Erythroblast (primary cell): ENCODE results near the gene PLPP3.

Experiments used
- GATA1 ChIP-seq: IDR thresholded peaks from 2 replicates; pipeline ENCODE4 v1.6.1; 2011; ENCODE audit warnings: low read depth, mild to moderate bottlenecking, control low read depth, low read length, moderate library complexity
- POLR2A ChIP-seq: IDR thresholded peaks from 2 replicates; pipeline ENCODE4 v1.6.1; 2011; ENCODE audit warnings: mild to moderate bottlenecking, low read length

DNA sequence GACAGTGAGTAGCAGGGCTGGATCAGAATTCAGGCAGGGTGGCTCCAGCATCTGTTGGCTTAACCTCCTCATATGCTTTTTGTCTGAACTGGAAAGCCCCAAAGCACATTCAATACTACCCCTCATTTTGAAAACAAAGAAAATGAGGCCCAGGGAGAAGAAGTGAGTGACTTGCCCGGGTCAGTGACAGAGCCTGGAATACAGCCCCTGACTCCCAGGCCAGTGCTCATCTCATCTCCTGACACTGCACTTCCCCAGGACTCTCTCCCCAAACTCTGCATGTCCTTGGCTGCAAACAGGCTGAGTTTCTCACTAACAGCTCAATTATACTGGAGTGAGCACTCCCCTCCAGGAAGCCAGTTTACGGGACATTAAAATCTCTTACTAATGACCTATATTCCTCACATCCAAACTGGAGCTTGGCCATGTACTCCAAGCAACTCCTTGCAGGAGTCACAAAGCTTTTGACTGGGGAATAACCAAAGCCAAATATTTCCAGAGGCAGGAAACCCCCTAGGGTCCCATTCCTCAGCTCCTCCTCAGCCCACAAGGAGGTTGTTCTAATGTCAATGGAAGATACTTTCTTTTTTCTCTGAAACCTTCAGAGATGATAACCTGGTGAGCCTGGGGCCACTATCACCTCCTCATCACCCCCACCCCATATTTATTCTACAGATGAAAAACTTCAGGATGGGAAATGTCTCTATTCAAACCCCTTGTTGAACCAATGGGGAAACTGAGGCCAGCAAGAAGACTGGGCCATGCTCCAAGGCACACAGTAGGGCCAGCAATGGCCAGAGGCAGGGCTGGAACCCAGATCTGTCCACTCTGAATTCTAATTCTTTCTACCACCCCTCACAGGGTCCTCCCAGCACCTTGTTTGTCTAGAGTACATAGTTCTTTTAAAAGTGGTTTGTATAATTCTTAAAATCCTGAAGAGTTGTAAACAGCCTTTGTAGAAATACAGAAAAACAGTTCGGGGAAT, 127.0 kb downstream of the PLPP3 start:
- TF ChIP-seq POLR2A (no peak), GATA1 (no peak)
